ENCODE measurements around the gene RASL11A.
A peak's percentile ranks its signal among the peaks of the same experiment; 100 is the strongest.
"Not testable (repeated sequence)": the region's sequence is repeated elsewhere in the genome, so short reads cannot be mapped to it uniquely, and the experiment has no call there.

Gene RASL11A, protein sequence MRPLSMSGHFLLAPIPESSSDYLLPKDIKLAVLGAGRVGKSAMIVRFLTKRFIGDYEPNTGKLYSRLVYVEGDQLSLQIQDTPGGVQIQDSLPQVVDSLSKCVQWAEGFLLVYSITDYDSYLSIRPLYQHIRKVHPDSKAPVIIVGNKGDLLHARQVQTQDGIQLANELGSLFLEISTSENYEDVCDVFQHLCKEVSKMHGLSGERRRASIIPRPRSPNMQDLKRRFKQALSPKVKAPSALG

DNA sequence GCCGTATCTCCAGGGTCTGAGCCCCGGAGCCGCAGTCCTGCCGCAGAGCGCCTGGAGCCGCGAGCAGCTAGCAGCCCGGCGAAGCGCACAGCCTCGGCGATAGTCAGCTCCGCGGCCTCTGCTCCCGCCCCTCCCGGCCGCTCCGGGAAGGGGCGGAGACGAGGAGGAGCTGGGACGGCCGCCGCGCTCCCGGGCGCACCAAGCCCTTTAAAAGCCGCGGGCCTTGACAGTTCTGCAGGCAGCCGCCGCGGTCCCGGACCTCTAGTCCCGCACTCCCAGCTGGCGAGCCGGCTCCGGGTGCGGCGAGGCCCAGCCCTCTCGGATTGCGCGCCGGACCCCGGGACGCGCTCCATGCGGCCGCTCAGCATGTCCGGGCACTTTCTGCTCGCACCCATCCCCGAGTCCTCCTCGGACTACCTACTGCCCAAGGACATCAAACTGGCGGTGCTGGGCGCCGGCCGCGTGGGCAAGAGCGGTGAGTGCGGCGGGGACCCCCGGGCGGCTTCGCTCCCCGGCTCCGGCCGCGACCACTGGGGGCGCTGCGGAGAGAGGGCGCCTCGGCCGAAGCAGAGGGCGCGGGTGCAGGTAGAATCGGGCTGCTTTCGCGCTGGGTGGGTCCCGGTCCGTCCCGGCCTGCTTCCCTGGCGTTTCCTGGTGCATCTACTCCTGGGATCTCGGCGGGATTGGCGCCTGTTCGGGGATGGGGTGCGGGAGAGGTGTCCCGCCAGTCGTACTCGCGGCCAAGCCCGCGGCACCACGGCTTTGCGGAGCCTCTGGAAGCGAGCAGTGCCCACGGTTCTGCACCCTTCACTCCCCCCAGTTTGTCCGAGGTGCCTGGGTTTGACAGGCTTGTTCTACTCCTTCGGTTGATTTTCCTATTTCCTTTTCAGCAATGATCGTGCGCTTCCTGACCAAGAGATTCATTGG lies at the start of gene RASL11A:
TSS of gene RASL11A (plus strand) at position 237 of the 927 bp plus-strand sequence. CDS start at position 352, 115 bp downstream.
- peak; percentile 58 to 61 for DNase-seq (ENCODE audit: low read depth in 2 of 2)

DNA sequence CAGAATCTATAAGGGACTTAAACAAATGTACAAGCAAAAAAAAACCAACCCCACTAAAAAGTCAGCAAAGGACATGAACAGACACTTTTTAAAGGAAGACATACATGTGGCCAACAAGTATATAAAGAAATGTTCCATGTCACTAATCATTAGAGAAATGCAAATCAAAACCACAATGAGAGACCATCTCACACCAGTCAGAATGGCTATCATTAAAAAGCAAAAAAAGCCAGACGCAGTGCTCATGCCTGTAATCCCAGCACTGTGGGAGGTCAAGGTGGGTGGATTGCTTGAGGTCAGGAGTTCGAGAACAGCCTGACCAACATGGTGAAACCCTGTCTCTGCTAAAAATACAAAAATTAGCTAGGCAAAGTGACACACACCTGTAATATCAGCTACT lies 48.5 kb upstream of the RASL11A start:
- not testable (repeated sequence) for DNase-seq (ENCODE audit: low read depth in 2 of 2)

DNA sequence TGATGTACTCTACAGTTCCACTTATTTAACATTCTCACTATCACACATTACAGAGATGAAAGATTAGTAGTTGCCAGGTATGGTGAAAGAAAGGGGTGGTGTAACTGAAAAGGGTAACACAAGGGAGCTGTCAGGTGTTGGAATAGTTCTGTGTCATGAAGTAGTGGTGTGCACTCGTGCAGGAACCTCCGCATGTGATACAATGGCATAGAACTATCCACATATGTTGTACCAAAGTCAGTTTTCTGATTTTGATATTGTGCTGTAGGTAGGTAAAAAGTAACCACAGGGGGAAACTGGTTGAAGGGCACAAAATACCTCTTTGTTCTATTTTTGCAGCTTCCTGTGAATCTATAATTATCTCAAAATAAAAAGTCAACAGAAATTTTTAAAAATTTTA lies 43.6 kb upstream of the RASL11A start:
- no peak for DNase-seq (ENCODE audit: low read depth in 2 of 2)

DNA sequence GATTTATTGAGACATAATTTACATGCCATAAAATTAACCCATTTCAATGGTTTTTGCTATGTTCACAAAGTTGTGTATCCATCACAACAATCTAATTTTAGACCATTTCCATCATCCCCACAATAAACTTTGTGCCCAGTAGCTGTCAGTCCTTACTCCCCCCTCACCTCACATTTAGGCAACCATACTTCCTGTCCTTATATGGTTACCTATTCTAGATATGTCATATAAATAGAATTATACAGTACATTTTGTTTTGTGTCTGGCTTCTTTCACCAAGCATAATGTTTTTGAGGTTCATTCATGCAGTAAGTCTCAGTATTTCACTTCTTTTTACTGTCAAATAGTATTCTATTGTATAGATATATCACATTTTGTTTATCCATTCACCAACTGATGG lies 42.5 kb upstream of the RASL11A start:
- no peak for DNase-seq (ENCODE audit: low read depth in 2 of 2)

DNA sequence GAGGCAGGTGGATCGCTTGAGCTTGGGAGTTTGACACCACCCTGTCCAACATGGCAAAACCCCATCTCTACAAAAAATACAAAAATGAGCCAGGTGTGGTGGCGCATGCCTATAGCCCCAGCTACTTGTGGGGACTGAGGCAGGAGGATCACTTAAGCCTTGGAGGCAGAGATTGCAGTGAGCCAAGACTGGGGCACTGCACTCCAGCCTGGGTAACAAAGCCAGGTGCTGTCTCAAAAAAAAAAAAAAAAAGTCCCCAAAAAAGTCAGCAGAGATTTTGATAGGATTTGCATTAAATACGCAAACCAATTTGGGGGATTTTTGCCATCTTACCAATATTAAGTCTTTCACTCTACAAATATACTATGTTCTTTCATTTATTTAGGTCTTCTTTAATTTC lies 41.0 kb upstream of the RASL11A start:
- DNase-seq (ENCODE audit: low read depth in 2 of 2) = no peak

DNA sequence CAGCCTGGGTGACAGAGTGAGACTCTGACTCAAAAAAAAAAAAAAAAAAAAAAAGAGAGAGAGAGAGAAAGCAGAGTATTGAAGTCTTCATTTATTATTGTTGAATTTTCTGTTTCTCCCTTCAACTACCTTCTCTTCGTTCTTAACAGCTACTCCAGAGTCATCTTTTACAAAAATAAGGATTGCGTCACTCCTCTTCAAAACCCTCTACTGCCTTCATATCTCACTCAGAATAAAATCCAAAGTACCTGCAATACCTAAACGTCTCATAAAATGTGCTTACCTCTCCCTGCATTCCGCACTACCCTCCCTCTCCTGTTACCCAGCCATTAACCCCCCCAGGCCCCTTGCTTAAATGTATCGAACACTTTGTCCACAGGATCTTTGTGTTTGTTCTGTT lies 36.7 kb upstream of the RASL11A start:
- no peak for DNase-seq (ENCODE audit: low read depth in 2 of 2)

DNA sequence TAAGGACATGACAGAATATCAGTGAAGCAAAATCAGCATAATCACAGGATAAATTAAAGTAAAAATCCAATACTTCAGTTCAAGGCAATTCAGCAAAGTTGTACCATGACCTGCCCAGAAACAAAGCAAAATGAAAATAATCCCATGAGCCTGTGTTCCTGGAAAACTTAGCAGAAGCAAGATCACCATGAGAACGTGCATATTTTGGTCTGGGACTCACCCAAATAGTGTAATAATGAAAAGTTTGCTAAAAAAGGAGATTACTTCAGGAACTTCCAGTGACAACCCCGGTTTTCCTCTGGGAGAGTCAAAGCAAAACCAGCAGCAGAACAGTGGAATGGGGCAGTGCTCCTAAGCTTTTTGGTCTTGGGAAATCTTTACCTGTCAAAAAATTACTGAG lies 34.2 kb upstream of the RASL11A start:
- no peak for DNase-seq (ENCODE audit: low read depth in 2 of 2)

DNA sequence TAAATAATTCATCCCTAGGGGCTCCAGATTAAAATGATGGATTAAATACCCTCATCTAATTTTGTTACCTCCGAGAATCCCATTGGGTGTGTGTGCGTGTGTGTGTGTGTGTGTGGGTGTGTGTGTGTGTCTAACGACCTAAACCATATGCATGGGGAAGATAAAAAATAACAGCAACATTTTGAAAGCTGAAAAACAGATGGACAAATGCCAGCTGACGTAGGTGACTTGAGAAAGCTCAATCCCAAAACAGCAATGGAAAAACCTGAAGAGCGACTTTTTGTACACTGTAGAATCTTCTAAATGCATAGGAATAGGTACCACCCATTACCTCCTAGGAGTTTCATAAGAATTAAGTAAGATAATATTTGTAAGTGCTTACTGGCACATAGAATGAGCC lies 27.9 kb upstream of the RASL11A start:
- DNase-seq (ENCODE audit: low read depth in 2 of 2) = no peak

DNA sequence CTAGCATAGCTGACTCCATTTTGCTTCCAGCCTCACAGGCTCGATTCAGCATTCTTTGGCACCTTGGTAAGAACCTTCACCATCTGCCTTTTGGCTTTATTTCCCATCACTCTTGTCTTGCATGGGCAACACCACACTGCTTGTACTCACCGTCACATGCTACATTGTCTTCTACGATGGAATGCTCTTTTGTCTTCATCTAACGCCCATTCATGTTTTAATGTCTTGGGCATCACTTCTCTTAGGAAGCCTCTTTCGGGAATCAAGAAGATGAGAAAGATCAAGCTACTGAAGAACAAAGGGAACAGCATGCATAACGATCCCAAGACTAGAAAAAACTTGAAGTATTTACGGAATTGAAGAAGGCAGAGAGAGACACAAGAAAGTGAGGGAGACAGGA lies 25.0 kb upstream of the RASL11A start:
- DNase-seq (ENCODE audit: low read depth in 2 of 2) = no peak

DNA sequence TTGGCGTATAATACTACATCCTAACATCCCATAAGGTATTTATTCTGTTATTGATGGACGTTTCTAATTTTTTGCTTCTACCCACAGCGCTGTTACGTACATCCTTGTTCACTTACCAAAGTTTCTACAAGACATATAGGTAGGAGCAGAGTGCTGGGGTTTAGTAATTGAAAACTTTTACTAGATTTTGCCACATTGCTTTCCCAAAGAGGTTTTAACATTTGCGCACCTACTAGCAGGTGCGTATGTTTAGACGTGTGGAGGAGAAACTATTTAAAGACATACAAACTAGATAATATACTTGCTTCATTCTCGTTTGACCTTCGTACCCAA lies 19.8 kb upstream of the RASL11A start:
- DNase-seq (ENCODE audit: low read depth in 2 of 2) = no peak

DNA sequence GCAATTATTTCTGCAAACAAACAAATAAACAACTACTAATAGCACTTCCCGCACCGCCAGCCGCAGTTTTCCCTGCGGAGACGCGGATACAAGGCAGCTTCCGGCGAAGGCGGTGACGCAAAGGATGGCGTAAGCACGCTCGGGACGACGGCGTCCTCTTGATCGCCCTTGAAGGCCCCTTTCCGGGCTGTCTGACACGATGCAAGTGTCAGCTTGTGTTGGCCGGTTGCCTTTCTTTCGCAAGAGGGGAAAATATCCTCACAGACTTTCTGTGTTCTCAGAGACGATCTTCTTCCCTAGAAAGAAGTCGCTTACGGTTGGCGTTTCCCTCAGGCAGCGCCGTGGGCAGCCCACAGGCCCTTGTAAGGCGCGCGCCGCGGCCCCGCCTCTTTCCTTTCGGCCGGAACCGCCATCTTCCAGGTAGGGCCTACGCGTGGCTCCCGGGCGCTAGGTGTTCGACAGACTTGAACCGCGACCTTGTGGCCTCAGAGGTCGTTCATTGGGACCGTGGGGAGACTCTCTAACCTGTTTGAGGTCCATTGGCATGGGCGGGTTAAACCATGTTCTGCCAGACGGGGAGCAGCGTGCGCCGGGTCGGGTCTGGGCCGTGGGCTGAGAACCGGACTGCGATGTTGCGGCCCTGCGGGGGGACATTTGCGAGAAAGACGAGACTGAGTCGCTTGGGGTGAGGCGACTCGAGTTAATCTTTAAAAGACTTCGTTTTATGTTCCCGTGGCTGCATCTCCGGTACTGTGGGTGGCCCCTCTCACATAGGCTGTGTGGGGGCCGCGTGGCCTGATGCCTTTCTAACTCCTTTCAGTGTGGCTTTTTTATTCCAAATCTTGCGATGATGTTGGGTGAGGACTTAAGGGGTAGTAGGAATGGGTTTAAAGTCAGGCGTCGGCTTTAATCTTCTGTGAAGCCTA lies 19.2 kb upstream of the RASL11A start, which contains the start of gene RPL21:
TSS of gene RPL21 (plus strand) at position 393 of the 926 bp plus-strand sequence. CDS start 2,219 bp downstream, outside the sequence.
- DNase-seq (ENCODE audit: low read depth in 2 of 2) = peak; percentile 93 to 94

DNA sequence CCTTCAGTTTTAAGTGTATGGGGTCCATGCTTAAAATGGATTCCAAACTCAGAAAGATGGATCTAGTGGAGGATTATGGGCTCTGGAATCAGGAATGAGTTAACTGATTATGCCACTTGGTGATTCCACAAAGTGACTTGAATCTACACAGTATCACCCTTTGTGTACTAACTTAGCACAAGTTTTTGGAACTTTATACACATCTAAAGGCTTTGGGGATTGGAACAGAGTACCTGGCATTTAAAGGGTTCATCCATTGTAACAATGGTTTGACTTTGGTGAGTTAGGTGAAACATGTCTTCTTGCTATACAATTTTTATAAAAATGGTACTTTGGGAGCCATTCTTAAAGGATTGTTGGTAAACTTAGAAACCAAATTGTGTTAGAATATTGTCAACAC lies 18.2 kb upstream of the RASL11A start:
- no peak for DNase-seq (ENCODE audit: low read depth in 2 of 2)

DNA sequence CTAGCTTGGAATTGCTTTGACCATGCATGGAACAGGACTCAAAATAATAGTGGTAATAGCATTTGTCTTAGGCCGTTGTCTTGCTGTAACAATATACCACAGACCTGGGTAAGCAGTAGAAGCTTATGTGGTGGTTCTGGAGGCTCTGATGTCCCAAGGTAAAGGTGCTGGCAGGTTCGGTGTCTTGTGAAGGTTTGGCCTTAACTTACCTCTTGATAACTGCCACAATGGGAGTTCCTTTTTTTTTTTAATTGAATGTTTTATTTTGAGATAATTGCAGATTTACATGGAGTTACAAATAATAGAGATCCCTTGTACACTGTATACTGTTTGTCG lies 13.4 kb upstream of the RASL11A start:
- DNase-seq (ENCODE audit: low read depth in 2 of 2) = no peak

DNA sequence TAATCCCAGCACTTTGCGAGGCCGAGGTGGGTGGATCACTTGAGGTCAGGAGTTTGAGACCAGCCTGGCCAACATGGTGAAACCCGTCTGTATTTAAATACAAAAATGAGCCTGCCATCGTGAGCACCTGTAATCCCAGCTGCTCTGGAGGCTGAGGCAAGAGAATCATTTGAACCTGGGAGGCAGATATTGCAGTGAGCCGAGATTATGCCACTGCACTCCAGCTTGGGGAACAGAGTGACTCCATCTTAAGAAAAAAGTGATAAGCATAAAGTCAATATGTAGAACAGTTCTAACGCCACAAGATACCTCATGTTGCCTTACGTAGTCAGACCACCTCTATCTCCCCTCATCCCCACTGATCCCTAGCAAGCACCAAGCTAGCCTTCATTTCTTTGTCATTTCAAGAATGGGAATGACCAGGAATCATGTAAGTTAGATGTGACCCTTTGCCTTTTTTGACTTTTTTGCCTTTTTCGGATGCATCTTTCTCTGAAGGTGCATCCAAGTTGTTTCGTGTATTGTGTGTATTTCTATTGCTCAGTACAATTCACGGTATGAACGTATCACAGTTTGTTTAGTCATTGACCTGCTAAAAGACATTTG lies 12.9 kb upstream of the RASL11A start:
- no peak for DNase-seq (ENCODE audit: low read depth in 2 of 2)

DNA sequence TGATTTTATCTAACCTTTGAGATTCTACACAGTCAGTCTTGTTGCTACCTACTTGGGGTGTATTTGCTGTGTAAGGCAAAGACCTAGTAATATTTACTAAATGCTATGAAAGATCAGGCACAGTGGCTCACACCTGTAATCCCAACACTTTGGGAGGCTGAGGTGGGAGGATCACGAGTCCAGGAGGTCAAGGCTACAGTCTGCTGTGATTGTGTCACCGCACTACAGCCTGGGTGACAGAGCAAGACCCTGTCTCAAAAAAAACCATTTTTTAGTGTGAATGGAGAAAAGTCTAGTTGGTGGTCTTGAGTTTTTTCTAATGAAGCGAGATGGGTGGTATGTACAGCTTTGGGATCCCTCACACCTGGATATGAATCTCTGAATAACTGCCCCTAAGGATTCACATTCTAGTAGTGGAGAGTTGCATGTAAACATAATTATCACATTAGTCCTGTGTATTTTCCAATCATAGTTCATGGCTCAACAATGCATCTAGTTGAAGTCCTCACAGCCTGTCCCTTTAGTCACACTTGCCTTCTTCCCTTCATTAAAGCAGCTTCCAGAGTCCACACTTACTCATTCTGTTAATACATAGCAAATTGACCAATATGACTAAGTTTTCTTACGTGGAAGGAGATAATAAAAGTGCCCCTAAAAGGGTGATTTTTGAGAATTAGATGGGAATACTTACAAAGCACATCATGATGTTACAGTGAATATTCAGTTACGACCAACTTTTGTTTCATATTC lies 11.8 kb upstream of the RASL11A start:
- no peak for DNase-seq (ENCODE audit: low read depth in 2 of 2)

DNA sequence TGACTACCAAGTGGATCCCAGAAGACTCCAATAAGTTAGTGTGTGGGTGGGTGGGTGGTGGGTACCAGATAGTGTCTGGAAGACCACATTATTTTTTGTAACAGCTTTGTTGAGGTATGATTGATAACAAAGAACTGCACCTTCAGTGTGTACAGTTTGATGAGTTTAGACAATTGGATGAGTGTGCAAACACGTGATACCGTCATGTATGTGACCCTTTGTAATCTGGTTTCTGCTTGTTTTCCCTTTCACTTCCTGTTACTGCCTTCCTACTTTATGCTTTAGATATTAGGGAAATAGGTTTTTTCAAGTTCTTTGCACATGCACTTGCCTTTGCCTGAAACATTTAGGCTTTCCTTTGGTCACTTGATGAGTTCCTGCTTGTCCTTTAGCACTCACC lies 10.8 kb upstream of the RASL11A start:
- DNase-seq (ENCODE audit: low read depth in 2 of 2) = no peak

DNA sequence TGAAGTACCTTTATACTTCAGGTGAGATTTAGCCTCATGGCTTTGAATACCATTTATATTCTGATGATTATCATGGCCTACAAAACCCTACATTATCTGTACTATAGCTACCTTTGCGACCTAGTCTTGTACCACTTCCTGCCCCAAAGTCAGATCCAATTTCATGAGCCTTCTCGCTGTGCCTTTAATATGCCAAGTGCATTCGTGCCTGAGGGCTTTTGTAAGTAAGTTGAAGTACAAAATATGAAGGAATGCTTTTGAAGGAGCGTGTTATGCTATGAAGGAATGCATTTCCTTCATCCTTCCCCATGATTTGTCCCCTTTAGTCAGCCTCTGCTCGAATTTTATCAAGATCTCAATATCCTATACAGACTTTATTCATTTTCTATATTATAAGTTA lies 9.2 kb upstream of the RASL11A start:
- DNase-seq (ENCODE audit: low read depth in 2 of 2) = no peak

DNA sequence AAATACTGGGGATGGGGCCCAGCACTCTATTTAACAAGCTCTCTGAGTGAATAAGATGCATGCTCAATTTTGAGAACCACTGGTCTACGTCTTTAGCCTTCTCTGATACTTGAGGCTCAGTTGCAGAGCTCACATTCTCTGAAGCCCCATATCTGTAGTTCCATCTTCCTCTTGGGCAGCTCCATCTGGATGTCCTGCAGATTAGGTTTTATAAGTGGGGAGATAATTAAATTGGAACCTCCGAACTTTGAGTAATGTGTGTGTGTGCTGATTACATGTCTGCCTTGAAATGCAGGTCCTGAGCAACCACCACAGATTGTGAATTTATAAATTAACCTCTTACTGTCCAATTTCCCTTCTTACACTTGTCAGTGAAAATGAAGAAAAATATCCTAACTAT lies 7.2 kb upstream of the RASL11A start:
- DNase-seq (ENCODE audit: low read depth in 2 of 2) = no peak

DNA sequence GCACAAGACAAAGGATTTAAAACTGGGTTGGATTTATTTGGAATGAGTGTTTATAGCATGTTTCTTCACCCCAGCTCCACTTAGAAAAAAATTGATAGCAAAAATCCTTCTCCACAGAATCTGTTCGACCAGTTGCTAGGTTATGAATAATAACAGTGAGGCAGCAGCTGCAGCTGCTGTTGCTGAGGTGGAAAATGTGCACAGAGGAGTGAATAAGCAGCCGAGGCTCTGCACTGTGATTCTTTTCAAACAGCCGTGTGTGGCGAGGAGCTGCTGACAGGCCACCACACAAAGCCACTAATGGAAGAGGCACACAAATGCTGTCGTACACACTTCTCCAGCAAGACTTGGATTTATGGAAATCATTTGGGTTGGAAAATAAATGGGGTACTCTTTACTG lies 6.4 kb upstream of the RASL11A start:
- peak in 1 of 2 experiments; percentile 13 for DNase-seq (ENCODE audit: low read depth in 2 of 2)

DNA sequence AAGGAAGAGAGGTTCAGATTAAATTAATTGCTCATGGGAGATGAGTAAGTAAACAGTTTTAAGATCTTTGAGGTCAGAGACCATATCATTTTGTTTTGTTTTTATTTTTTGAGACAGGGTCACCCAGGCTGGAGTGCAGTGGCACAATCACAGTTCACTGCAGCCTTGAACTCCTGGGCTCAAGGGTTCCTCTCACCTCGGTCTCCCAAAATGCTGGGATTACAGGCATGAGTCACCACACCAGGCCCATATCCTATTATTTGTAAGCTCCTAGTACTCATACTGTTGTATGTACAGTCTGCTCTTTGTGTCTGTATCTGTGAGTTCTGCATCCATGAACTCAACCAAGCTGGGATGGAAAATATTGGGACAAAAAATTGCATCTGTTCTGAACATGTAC lies 6.0 kb upstream of the RASL11A start:
- DNase-seq (ENCODE audit: low read depth in 2 of 2) = no peak

DNA sequence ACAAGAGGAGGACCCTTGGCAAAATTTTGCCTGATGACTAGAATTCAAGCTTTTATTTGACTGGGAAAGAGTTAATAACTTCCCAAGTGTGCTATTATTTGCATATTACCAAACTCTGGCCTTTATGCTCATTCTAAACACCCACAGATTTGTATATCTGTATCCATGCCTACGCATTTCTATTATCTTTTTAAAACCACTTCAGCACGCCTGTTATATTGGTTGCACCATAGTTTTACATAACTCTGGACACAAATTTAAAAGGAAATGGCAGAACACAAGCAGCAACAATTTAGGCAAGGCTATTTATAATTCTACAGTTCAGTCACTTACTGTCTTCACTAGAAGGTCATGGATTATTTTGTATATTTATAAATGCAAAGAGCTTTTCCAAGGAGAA lies 3.7 kb upstream of the RASL11A start:
- DNase-seq (ENCODE audit: low read depth in 2 of 2) = no peak
